GM12878 (cell line): ENCODE data around the gene IFIT3. TPM values are rescaled to one million over a fixed set of nuclear protein-coding genes. Genes with fewer than 3 reads are reported as not detected.

Source experiments
- ATAC-seq: fragments of 200-7000 bp; cut with Tn5 transposase; 3 replicates; pipeline ENCODE4 v1.9.1; 2020; ENCODE audit warnings: mild to moderate bottlenecking, moderate library complexity
- BruUV-seq: library from RNA; stranded (reverse); fragments of 400-500 nt; replicated peaks from 2 replicates; lab custom pipeline; 2021; lab: Mats Ljungman, UMichigan
- CTCF ChIA-PET: fragments of 300-600 bp; sonication (Branson Sonifier 250); formaldehyde crosslinking; extraction: SDS; loops from one replicate; lab custom pipeline; 2021; ENCODE audit warnings: inconsistent platforms; lab: Yijun Ruan, JAX
- POLR2A ChIA-PET: fragments of 350-600 bp; formaldehyde crosslinking; extraction: SDS; loops from one replicate; lab custom pipeline; 2021; ENCODE audit warnings: inconsistent platforms; lab: Charles Lee
- RAD21 ChIA-PET: fragments of 300-600 bp; sonication (Branson Sonifier 250); formaldehyde crosslinking; loops from one replicate; lab custom pipeline; 2023; ENCODE audit warnings: antibody characterized with exemption; ENCODE audit not compliant: unreplicated experiment; lab: Charles Lee
- SMC1A ChIA-PET: fragments of 300-600 bp; sonication (Branson Sonifier 250); formaldehyde crosslinking; loops from one replicate; lab custom pipeline; 2023; ENCODE audit not compliant: unreplicated experiment, uncharacterized antibody; lab: Charles Lee
- DNase-seq: peaks from one replicate; pipeline ENCODE4 v3.0.0-alpha.2; 2011; ENCODE audit warnings: low read depth, low spot score
- FAIRE-seq: peaks from 3 replicates; lab custom pipeline; 2011; peaks lifted over from hg19 to GRCh38; lab: Jason Lieb, UNC
- H2AFZ ChIP-seq: 2 replicates; pipeline ENCODE4 v1.6.0; 2011; ENCODE audit warnings: low read depth, low read length, control low read depth; ENCODE audit not compliant: control insufficient read depth
- H3K27ac ChIP-seq: 2 replicates; pipeline ENCODE4 v1.5.1; 2011; ENCODE audit warnings: control low read depth; ENCODE audit not compliant: control insufficient read depth, insufficient read depth
- H3K27me3 ChIP-seq, 2 experiments: replicated peaks in 1 of 2; 2 replicates each; pipeline versions ENCODE4 v1.6.0 to v1.6.1; 2011; ENCODE audit warnings: low read length in 1 of 2; ENCODE audit not compliant: control insufficient read depth in 2 of 2, insufficient read depth in 2 of 2
- H3K36me3 ChIP-seq, 2 experiments: 2 replicates each; pipeline ENCODE4 v1.5.1; 2011; ENCODE audit warnings: low read length in 1 of 2; ENCODE audit not compliant: control insufficient read depth in 2 of 2, insufficient read depth in 2 of 2
- H3K4me1 ChIP-seq: 2 replicates; pipeline ENCODE4 v1.6.1; 2011; ENCODE audit warnings: mild to moderate bottlenecking, low read length, moderate library complexity, mixed read lengths; ENCODE audit not compliant: control insufficient read depth, insufficient read depth
- H3K4me2 ChIP-seq: 2 replicates; pipeline ENCODE4 v1.6.0; 2011; ENCODE audit warnings: control low read depth; ENCODE audit not compliant: control insufficient read depth, insufficient read depth
- H3K4me3 ChIP-seq: fragments of 200-600 bp; sonication (generic); 2 replicates; pipeline ENCODE4 v1.5.1; 2016
- H3K79me2 ChIP-seq: 2 replicates; pipeline ENCODE4 v1.6.0; 2011; ENCODE audit warnings: low read length; ENCODE audit not compliant: control insufficient read depth, insufficient read depth
- H3K9ac ChIP-seq: 2 replicates; pipeline ENCODE4 v1.8.0; 2011; ENCODE audit warnings: low read length, control low read depth, mixed read lengths; ENCODE audit not compliant: control insufficient read depth, insufficient read depth
- H3K9me3 ChIP-seq: replicated peaks from 3 replicates; pipeline ENCODE4 v1.5.1; 2011; ENCODE audit warnings: mild to moderate bottlenecking, low read length; ENCODE audit not compliant: control insufficient read depth, insufficient read depth
- H4K20me1 ChIP-seq: 2 replicates; pipeline ENCODE4 v1.6.0; 2011; ENCODE audit not compliant: control insufficient read depth, insufficient read depth
- BMI1 ChIP-seq: fragments of 450-650 bp; IDR thresholded peaks from 2 replicates; pipeline ENCODE4 v1.6.1; 2016; ENCODE audit warnings: mild to moderate bottlenecking, moderate library complexity, borderline replicate concordance
- HDAC2 ChIP-seq: fragments of 200-600 bp; sonication (generic); IDR thresholded peaks from 2 replicates; pipeline ENCODE4 v1.6.1; 2017
- MYB ChIP-seq: fragments of 150-350 bp; IDR thresholded peaks from 2 replicates; pipeline ENCODE4 v1.6.1; 2014; ENCODE audit warnings: mild to moderate bottlenecking, low read depth, low read length, borderline replicate concordance
- MYC ChIP-seq: IDR thresholded peaks from 2 replicates; pipeline ENCODE4 v1.6.1; 2011; ENCODE audit warnings: mild to moderate bottlenecking, low read length, moderate library complexity, inconsistent platforms; ENCODE audit not compliant: insufficient read depth, insufficient replicate concordance, insufficient read length, severe bottlenecking
- POLR2AphosphoS2 ChIP-seq: IDR thresholded peaks from 2 replicates; pipeline ENCODE4 v1.6.1; 2011; ENCODE audit warnings: low read depth, mild to moderate bottlenecking, low read length, improper control_type of control experiment, moderate library complexity
- ZSCAN29 ChIP-seq: fragments of 450-650 bp; IDR thresholded peaks from 2 replicates; pipeline ENCODE4 v1.6.1; 2017; ENCODE audit warnings: mild to moderate bottlenecking, moderate library complexity
- in situ Hi-C: fragments of 300-500 bp; cut with MboI; formaldehyde crosslinking; loops from 9 replicates; pipeline ENCODE4 v1.14.3; 2018; ENCODE audit warnings: mixed read lengths
- intact Hi-C: fragments of 100-400 bp; cut with micrococcal nuclease; formaldehyde crosslinking; loops from one replicate; pipeline ENCODE4 v1.14.2; 2022; ENCODE audit not compliant: unreplicated experiment
- polyA plus RNA-seq, 11 experiments: library from polyadenylated mRNA; depleted of rRNA in 4 of 11; unstranded in 6 of 11; stranded (reverse) in 5 of 11; fragments of >200 nt; fragmentation: Nextera tagmentation in 4 of 11; fragmentation: Illumina TruSeq in 1 of 11; extraction: Ambion mirVana in 4 of 11; extraction: Trizol in 1 of 11; gene quantifications; 1 replicate in 1 of 11; 2 replicates in 10 of 11; pipeline versions ENCODE4 v1.2.1 to v1.2.3, GENCODE V29; 2011 to 2016; ENCODE audit warnings: inconsistent platforms in 2 of 11, missing spikeins in 2 of 11, low read depth in 1 of 11
- total RNA-seq, 4 experiments: library from RNA; depleted of rRNA in 3 of 4; stranded (reverse); fragments of >200 nt in 3 of 4; fragmentation: Illumina TruSeq in 1 of 4; extraction: Trizol in 1 of 4; gene quantifications; 2 replicates each; pipeline versions ENCODE4 v1.2.1 to v1.2.3, GENCODE V29; 2013 to 2021
- TF ChIP-seq, protein P1 (sequence below): fragments of 450-650 bp; IDR thresholded peaks from 2 replicates; pipeline ENCODE4 v1.6.1; 2017; ENCODE audit warnings: mild to moderate bottlenecking
- TF ChIP-seq, protein P2 (sequence below): fragments of 450-650 bp; IDR thresholded peaks from 2 replicates; pipeline ENCODE4 v1.6.1; 2017; ENCODE audit warnings: borderline replicate concordance

The IFIT3 gene
- total and polyA plus RNA-seq, 10 of the 15 experiments (the other 5 are each of a cell fraction or from before 2014, with no cell fraction given): 27.0 to 70.2 (median 51.1) TPM

GRCh38 chr10:89330537-89331212 is 2.9 kb downstream of the IFIT3 start:
- no peaks in the 10 kb centered on the region for H3K9me3 ChIP-seq
- no peaks in the 10 kb centered on the region for H3K36me3 ChIP-seq
- no TSS peak for BruUV-seq
- no peaks in the 10 kb centered on the region for H4K20me1 ChIP-seq
- ATAC-seq (no peak), FAIRE-seq (no peak), DNase-seq (no peak)
- no peak overlapping the region for H2AFZ ChIP-seq
- peak overlapping the region; percentile 89 for H3K27ac ChIP-seq
- SMC1A ChIA-PET: interaction anchor here (0.7 to 4.6 kb wide), 6 partner anchors 27 to 253 kb away, joined by 3 to 40 read pairs (median 3); partner anchors contain the start of genes IFIT1 and IFIT2
- H3K27me3 ChIP-seq: no peaks in the 10 kb centered on the region
- H3K79me2 ChIP-seq: peaks cover 58% of the 10 kb centered on the region
- peaks cover 22% of the 10 kb centered on the region for H3K4me1 ChIP-seq
- peak overlapping the region; percentile 30; the same call in 1 of the 2 replicates for H3K4me3 ChIP-seq
- RAD21 ChIA-PET: interaction anchor here (0.7 to 1.3 kb wide), 3 partner anchors 27 to 79 kb away, joined by 3 read pairs; partner anchors contain the start of gene LIPA
- CTCF ChIA-PET: interaction anchor here (1.1 to 2.7 kb wide), 2 partner anchors 28 to 62 kb away, joined by 4 to 13 read pairs; partner anchors contain the start of genes IFIT1 and IFIT2
- in situ Hi-C loops: no loop called here
- POLR2A ChIA-PET: interaction anchor here (1.0 to 1.2 kb wide), 3 partner anchors 37 to 91 kb away, joined by 3 to 5 read pairs (median 3); no protein-coding TSS in a partner anchor
- intact Hi-C loops: no loop called here
- TF ChIP-seq BMI1 (no peak), POLR2AphosphoS2 (no peak), HDAC2 (no peak), MYC (no peak), ZSCAN29 (no peak), MYB (no peak)
- TF ChIP-seq, protein P1, sequence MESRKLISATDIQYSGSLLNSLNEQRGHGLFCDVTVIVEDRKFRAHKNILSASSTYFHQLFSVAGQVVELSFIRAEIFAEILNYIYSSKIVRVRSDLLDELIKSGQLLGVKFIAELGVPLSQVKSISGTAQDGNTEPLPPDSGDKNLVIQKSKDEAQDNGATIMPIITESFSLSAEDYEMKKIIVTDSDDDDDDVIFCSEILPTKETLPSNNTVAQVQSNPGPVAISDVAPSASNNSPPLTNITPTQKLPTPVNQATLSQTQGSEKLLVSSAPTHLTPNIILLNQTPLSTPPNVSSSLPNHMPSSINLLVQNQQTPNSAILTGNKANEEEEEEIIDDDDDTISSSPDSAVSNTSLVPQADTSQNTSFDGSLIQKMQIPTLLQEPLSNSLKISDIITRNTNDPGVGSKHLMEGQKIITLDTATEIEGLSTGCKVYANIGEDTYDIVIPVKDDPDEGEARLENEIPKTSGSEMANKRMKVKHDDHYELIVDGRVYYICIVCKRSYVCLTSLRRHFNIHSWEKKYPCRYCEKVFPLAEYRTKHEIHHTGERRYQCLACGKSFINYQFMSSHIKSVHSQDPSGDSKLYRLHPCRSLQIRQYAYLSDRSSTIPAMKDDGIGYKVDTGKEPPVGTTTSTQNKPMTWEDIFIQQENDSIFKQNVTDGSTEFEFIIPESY: no peak
- TF ChIP-seq, protein P2, sequence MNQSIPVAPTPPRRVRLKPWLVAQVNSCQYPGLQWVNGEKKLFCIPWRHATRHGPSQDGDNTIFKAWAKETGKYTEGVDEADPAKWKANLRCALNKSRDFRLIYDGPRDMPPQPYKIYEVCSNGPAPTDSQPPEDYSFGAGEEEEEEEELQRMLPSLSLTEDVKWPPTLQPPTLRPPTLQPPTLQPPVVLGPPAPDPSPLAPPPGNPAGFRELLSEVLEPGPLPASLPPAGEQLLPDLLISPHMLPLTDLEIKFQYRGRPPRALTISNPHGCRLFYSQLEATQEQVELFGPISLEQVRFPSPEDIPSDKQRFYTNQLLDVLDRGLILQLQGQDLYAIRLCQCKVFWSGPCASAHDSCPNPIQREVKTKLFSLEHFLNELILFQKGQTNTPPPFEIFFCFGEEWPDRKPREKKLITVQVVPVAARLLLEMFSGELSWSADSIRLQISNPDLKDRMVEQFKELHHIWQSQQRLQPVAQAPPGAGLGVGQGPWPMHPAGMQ: no peak
- peak overlapping the region; percentile 77 for H3K4me2 ChIP-seq
- H3K9ac ChIP-seq: peak overlapping the region; percentile 53; the same call in 1 of the 2 replicates
